Lower leg skin (tissue), 3 donors: ENCODE results near the gene FOXP4.

ENCODE experiments used
- POLR2A ChIP-seq, 2 donors: fragments of 450-650 bp; IDR thresholded peaks; one replicate each; pipeline ENCODE4 v1.6.1; 2016 to 2017; ENCODE audit warnings: antibody characterized with exemption in 2 of 2, mild to moderate bottlenecking in 1 of 2, moderate library complexity in 1 of 2
- TF ChIP-seq, protein P1 (sequence below), 3 donors: fragments of 450-650 bp; IDR thresholded peaks; one replicate each; pipeline ENCODE4 v1.5.1; 2016; ENCODE audit warnings: antibody characterized with exemption in 3 of 3, mild to moderate bottlenecking in 3 of 3, moderate library complexity in 2 of 3

DNA sequence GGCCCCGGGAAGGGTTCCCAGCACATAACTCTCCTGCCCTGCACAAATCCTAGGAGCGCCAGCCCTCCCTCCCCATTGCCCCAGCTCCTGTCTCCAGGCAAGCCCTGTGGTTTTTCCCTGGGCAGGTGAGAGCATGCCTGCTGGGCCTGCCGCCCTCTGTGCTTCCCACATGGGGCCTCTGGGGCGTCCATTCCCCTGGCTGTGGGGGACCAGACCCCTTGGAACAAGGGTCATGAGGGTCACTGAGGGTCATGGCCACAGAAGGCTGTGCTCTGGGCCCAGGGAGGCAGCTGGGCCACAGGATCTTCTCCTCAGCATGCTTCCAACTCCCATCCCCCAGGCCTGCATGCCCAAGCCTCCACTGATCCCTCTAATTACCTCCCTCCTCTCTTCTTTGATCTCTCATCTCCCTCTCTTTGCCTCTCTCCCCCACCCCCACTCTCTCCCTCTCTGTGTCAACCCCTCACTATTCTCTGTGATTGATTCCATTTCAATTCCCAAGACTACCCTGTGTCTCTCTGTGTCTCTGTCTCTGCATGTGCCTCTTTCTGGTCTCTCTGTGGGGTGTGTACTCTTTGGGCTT is 98.2 kb downstream of the FOXP4 start:
- TF ChIP-seq, protein P1, sequence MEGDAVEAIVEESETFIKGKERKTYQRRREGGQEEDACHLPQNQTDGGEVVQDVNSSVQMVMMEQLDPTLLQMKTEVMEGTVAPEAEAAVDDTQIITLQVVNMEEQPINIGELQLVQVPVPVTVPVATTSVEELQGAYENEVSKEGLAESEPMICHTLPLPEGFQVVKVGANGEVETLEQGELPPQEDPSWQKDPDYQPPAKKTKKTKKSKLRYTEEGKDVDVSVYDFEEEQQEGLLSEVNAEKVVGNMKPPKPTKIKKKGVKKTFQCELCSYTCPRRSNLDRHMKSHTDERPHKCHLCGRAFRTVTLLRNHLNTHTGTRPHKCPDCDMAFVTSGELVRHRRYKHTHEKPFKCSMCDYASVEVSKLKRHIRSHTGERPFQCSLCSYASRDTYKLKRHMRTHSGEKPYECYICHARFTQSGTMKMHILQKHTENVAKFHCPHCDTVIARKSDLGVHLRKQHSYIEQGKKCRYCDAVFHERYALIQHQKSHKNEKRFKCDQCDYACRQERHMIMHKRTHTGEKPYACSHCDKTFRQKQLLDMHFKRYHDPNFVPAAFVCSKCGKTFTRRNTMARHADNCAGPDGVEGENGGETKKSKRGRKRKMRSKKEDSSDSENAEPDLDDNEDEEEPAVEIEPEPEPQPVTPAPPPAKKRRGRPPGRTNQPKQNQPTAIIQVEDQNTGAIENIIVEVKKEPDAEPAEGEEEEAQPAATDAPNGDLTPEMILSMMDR (IDR thresholded peaks at IDR 0.05), result no peak
- TF ChIP-seq POLR2A (IDR thresholded peaks at IDR 0.05), result no peak
